Skeletal muscle cell (primary cell): Measurements from ENCODE around the gene CYP1A2.
A peak's percentile ranks its signal among the peaks of the same experiment; 100 is the strongest.
"Not testable (repeated sequence)": the region's sequence is repeated elsewhere in the genome, so short reads cannot be mapped to it uniquely, and the experiment has no call there.

Experiments used
- DNase-seq: peaks from one replicate; pipeline ENCODE4 v3.0.0-alpha.2; 2010; ENCODE audit warnings: low read depth
- H3K4me3 ChIP-seq: 2 replicates; pipeline ENCODE4 v1.5.1; 2011; ENCODE audit warnings: low read depth, mild to moderate bottlenecking, control low read depth, low read length, moderate library complexity

Gene CYP1A2

GRCh38 chr15:74748322-74748946 lies at the start of gene CYP1A2:
TSS of gene CYP1A2 (plus strand) at chr15:74748845. CDS start at chr15:74749739, 894 bp downstream.
- no peak within 1 kb of the TSS for H3K4me3 ChIP-seq
- DNase-seq, result no peak

GRCh38 chr15:74709011-74709410 lies 39.6 kb upstream of the CYP1A2 start:
- DNase-seq, result no peak

DNA sequence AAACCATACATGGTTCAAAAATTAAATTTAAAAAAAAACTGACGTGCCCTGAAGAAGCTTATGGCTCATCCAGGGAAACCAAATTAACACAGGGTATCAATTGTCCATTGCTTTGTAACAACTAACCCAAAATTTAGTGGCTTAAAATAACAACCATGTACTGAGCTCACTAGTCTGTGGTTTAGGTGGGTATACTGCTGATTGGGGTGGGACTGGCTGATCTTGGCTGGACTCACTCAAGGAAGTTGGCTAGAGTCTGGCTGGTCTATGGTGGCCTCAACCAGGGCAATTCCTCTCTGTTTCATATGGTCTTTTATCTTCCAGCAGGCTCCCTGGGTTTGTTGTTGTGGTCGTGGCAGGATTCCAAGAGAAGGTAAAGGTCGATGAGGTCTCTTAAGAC lies 38.8 kb upstream of the CYP1A2 start:
- no peak overlapping the region for H3K4me3 ChIP-seq
- no peak for DNase-seq

More at GRCh38 chr15:74709011-74709410, 39.6 kb upstream of the CYP1A2 start:
- H3K4me3 ChIP-seq, result no peak overlapping the region

- DNase-seq, result no peak
- no peak overlapping the region for H3K4me3 ChIP-seq
Measured at GRCh38 chr15:74710319-74711094, 38.1 kb upstream of the CYP1A2 start.

DNA sequence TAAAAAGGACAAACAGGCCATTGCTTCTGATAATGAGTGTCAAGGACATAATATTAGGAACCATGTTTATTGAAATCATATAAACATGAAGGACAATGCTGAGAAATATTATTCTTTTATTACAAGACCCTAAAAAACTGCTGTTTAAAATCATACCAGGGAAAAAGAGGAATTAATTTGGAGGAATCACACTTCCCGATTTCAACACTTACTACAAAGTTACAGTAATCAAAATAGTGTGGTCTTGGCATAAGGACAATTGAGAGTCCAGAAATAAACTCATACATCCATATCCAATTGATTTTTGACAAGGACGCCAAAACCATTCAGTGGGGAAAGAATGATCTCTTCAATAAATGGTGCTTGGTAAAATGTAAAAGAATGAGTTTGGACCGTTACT lies 36.3 kb upstream of the CYP1A2 start:
- no peak for DNase-seq
- H3K4me3 ChIP-seq, result no peak overlapping the region

- H3K4me3 ChIP-seq, result no peak overlapping the region
- DNase-seq, result no peak
Measured at GRCh38 chr15:74716651-74717050, 32.0 kb upstream of the CYP1A2 start.

- DNase-seq, result no peak
- no peak overlapping the region for H3K4me3 ChIP-seq
Measured at GRCh38 chr15:74722591-74722990, 26.1 kb upstream of the CYP1A2 start.

- DNase-seq, result no peak
- no peak overlapping the region for H3K4me3 ChIP-seq
Measured at GRCh38 chr15:74723187-74723586, 25.5 kb upstream of the CYP1A2 start.

DNA sequence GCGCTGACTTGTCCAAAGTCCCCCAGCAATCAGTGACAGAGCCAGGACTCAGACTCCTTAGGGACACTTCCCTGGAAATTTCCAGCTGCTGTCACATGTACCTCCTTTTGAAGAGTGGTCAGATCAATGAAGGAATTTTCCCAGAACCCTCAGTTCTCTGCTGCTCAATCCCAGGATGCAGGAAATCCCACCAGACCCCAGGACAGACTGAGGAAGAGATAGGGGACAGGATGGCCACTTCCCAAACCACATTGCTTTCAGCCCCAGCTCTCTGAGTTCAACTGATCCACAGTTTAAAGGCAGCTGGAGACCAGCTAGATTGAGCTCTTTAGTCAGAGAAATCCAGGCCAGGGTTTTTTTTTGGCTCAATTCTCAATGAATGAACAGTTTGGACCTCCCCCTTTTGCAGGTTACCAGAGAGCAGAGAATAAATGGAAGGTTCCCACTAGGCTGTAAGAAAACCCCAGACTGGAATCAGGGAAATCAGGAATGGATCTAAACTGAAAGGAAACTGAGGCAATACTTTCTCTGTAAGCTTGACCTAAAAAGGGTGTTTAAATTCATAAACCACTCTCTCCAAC lies 24.8 kb upstream of the CYP1A2 start:
- no peak overlapping the region for H3K4me3 ChIP-seq
- peak; percentile 7 for DNase-seq

DNA sequence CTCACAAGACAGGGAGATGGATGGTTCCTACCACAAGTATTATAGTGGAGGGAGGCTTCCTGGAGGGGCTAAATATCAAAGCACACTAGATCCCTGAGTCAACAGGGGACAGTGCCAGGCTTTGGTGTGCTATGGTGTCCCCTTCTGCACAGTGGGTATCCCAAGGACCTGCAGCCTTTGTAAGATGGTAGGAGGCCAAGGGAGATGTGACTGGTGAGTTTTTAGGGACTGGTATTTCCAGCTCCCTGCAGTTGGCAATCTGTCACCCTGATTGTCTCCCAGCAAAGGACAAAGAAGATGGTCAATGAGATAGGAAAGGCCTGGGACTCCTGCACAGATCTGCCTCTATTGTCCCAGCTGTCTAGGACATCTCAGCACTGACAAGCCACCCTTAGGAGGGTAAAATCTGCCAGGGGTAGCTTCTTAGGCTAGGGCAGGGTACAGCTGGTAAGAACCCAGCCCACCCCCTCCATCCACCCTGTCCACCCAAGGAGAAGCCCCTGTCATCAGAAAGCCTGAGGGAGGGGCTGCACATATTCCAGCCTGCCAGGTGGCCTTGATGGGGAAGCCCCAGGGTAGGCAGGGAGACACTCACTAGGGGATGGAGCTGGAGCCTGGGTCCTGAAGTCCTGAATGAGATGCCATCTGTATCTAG lies 23.9 kb upstream of the CYP1A2 start:
- H3K4me3 ChIP-seq, result no peak overlapping the region

DNA sequence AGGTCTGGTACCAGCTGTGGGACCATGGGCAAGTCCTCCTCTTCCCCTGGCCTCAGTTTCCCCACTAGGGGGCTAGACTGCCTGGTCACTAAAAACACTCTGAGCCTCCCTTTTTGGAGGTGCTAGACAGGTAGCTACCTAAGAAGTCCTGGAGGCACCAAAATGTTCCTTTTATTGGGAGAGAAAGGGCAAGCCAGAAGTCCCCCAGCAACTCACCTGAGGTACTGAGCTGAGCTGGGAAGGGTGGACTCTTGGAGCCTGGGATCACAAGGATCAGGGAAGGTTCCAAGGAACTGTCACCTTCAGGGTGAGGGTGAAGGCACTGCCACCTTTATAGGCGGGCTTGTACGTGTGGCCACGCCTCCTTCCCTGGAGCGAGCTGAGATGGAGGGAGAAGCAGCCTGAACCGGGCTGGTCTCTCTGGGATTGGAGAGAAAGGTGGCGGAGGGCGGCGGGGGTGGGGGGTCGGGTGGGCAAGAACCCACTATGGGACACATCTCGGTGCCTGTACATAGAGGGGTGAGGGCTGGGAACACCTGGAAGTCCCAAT lies 23.3 kb upstream of the CYP1A2 start, which contains the start of gene CYP1A1:
TSS of gene CYP1A1 (minus strand) at position 304 of the 550 bp plus-strand sequence. CDS start 2,431 bp downstream, outside the sequence.
- no peak for DNase-seq
- peak within 1 kb of the TSS; percentile 49 for H3K4me3 ChIP-seq

More for the DNA sequence above, 23.9 kb upstream of the CYP1A2 start:
- DNase-seq, result no peak

DNA sequence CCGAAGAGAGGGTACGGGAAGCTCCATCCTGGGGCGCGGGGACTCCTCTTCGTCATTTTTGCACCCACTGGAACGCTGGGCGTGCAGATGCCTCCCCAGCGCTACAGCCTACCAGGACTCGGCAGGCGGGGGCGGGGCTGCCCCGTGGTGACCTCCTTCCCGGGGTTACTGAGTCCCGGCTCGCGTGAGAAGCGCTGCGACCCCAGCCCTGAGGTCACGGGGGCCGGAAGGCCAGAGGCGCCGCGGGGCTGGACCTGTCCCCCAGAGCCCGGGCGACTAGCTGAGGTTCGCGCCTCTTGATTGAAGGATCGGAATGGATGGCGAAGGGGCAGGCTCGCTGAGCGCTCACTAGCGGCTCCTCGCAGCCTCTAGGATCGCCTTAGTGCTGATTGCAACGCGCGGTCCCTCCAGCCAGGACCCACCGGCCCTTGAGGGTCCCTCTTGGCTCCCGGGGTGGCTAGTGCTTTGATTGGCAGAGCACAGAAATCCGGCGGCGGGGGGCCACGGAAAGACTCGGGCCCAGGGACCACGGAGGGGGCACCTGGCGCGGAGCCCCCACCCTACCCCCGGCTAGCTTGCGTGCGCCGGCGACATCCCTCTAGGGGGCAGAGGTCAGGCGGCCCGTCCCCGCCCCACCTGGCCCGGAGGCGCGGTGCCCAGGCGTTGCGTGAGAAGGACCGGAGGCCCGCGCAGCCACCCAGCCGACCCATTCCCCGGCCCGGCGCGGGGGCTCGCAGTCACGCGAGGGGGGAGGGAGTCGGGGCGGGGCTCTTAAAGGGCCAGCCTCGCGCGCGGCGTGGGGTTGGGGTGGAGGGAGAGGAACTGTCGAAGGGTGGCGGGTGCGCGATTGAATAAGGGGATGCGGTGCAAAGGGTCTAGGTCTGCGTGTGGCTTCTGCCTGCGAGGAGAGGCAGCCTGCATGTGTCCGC lies 22.5 kb upstream of the CYP1A2 start:
- H3K4me3 ChIP-seq, result peak overlapping the region; percentile 49
- no peak for DNase-seq

DNA sequence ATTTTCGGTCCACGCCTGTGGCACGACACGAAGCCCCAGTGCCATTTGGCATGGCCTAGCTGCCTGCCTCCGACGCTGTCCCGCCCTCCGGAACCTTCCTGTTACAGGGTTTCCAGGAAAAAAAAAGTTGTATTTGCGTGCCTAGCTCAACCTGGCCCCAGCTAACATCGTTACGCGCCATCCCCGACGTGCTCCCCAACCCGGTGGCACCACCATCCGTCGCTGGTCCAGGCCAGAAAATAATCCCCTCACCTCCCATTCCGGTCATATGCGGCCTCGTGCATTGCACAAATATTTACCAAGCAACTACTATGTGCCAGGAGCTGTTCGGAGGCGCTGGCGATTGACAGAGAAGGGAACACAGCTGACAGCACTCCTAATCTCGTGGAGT lies 21.9 kb upstream of the CYP1A2 start:
- no peak for DNase-seq
- H3K4me3 ChIP-seq, result peak overlapping the region; percentile 49

- DNase-seq, result no peak
- H3K4me3 ChIP-seq, result no peak overlapping the region
Measured at GRCh38 chr15:74727727-74728126, 20.9 kb upstream of the CYP1A2 start.

DNA sequence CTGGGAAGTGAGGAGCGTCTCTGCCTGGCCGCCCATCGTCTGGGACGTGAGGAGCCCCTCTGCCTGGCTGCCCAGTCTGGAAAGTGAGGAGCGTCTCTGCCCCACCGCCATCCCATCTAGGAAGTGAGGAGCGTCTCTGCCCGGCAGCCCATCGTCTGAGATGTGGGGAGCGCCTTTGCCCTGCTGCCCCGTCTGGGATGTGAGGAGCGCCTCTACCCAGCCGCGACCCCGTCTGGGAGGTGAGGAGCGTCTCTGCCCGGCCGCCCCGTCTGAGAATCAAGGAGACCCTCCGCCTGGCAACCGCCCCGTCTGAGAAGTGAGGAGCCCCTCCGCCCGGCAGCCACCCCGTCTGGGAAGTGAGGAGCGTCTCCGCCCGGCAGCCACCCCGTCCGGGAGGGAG lies 19.9 kb upstream of the CYP1A2 start:
- H3K4me3 ChIP-seq, DNase-seq: not testable (repeated sequence)

DNA sequence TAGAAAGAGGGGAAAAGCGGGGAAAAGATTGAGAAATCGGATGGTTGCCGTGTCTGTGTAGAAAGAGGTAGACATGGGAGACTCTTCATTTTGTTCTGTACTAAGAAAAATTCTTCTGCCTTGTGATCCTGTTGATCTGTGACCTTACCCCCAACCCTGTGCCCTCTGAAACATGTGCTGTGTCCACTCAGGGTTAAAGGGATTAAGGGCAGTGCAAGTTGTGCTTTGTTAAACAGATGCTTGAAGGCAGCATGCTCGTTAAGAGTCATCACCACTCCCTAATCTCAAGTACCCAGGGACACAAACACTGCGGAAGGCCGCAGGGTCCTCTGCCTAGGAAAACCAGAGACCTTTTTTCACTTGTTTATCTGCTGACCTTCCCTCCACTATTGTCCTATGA lies 19.3 kb upstream of the CYP1A2 start:
- H3K4me3 ChIP-seq, DNase-seq: not testable (repeated sequence)

GRCh38 chr15:74730619-74731316 lies 17.9 kb upstream of the CYP1A2 start:
- no peak for DNase-seq
- no peak overlapping the region for H3K4me3 ChIP-seq

DNA sequence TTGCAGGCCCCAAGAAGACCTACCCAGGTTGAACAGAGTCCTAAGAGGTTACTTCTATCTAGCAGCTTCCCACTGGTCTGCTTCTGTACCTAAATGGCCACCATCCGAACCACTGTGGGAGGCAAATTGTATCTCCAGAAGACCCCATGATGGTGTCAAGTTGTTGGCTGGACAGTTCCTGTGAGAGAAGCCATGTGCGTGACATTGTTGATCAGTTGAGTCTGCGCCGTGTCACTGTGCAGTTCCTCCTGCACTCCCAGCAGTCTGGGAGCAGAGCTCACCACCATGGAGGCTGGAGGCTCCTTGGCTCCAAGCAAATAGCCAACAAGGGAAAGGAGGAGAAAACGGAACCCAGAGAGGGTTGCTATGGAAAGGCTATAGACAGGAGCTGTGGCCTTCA lies 15.8 kb upstream of the CYP1A2 start:
- DNase-seq, result no peak
- H3K4me3 ChIP-seq, result no peak overlapping the region
